NOMO-1 (cell line): Measurements from ENCODE around the gene TGFA.
A peak's percentile ranks its signal among the peaks of the same experiment; 100 is the strongest.

Experiments
- DNase-seq, 2 experiments: peaks; one replicate each; lab custom pipeline; 2025; ENCODE audit not compliant: unreplicated experiment in 2 of 2; lab: John Stamatoyannopoulos, UW

Gene TGFA

GRCh38 chr2:70553584-70554337 lies at the start of gene TGFA:
Gene TGFA (minus strand): TSS chr2:70553826. CDS start chr2:70553767, 59 bp downstream.
- DNase-seq: peak; percentile 69 to 83

GRCh38 chr2:70603066-70603465 lies 49.4 kb upstream of the TGFA start:
- DNase-seq: no peak

- no peak for DNase-seq
These were observed 44.6 kb upstream of the TGFA start for GRCh38 chr2:70598197-70598596.

- DNase-seq: peak; percentile 49 to 51
These were observed 43.1 kb upstream of the TGFA start for GRCh38 chr2:70596739-70597138.

- peak; percentile 31 to 38 for DNase-seq
These were observed 42.7 kb upstream of the TGFA start for GRCh38 chr2:70596293-70596692.

- no peak for DNase-seq
These were observed 29.5 kb upstream of the TGFA start for GRCh38 chr2:70583091-70583490.

- peak; percentile 77 to 80 for DNase-seq
These were observed 26.7 kb upstream of the TGFA start for GRCh38 chr2:70580352-70580751.

- no peak for DNase-seq
These were observed 21.0 kb upstream of the TGFA start for GRCh38 chr2:70574618-70575017.

- DNase-seq: no peak
These were observed 20.5 kb upstream of the TGFA start for GRCh38 chr2:70574109-70574508.

GRCh38 chr2:70570041-70570661 lies 16.5 kb upstream of the TGFA start:
- DNase-seq: no peak

- no peak for DNase-seq
These were observed 15.9 kb upstream of the TGFA start for GRCh38 chr2:70569559-70569958.

- DNase-seq: no peak
These were observed 13.3 kb upstream of the TGFA start for GRCh38 chr2:70566906-70567305.

GRCh38 chr2:70566464-70566863 lies 12.8 kb upstream of the TGFA start:
- DNase-seq: no peak

GRCh38 chr2:70565039-70565731 lies 11.6 kb upstream of the TGFA start:
- no peak for DNase-seq

- no peak for DNase-seq
These were observed 8.3 kb upstream of the TGFA start for GRCh38 chr2:70561893-70562292.

- DNase-seq: no peak
These were observed 6.8 kb upstream of the TGFA start for GRCh38 chr2:70560442-70560841.

- DNase-seq: no peak
These were observed 6.4 kb upstream of the TGFA start for GRCh38 chr2:70560040-70560439.

GRCh38 chr2:70558195-70558808 lies 4.7 kb upstream of the TGFA start:
- DNase-seq: no peak

GRCh38 chr2:70557171-70557838 lies 3.7 kb upstream of the TGFA start:
- DNase-seq: no peak

GRCh38 chr2:70556608-70557007 lies 3.0 kb upstream of the TGFA start:
- no peak for DNase-seq

- no peak for DNase-seq
These were observed 789 bp upstream of the TGFA start for GRCh38 chr2:70554338-70554892.
